ENCODE data around the gene TELO2.

The TELO2 gene

DNA sequence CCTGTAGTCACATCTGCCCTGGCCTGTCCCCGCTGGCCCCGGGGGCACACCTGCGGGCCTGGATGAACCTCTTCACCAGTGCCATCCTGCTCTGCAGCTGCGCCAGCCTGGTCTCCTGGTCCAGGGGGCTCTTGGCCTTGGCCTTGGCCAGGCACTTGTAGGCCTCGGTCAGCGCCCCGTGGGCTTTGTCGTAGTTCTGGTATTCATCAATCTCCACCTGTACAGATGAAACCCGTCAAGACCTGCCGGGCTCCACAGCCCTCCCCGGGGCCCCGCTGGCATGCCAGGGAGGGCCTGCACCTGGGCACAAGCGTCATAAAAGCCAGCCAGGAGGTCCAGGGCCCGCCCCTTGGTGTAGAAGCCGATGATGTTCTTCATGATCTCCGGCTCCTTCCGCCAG is 26.7 kb downstream of the TELO2 start:
- DNase-seq (ENCODE audit: low read depth) = no peak

DNA sequence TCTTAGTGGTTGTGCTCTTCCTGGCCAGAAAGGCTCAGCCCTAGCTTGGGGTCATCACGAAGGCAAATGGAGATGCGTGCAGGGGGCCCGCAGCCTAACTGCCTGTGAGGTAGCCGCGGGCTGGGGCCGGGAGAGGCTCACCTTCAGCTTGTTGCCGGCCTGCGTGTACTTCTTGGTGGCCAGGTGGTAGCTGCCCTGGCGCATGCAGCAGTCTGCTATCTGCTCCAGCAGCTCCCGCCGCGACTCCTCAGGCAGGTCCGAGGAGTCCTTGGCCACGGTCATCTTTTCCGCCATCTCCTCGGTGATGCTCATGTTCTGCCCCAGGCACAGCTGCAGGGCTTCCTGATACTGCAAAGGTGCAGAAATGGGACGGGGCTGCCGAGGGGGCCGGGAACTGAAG is 27.3 kb downstream of the TELO2 start:
- DNase-seq (ENCODE audit: low read depth) = no peak

DNA sequence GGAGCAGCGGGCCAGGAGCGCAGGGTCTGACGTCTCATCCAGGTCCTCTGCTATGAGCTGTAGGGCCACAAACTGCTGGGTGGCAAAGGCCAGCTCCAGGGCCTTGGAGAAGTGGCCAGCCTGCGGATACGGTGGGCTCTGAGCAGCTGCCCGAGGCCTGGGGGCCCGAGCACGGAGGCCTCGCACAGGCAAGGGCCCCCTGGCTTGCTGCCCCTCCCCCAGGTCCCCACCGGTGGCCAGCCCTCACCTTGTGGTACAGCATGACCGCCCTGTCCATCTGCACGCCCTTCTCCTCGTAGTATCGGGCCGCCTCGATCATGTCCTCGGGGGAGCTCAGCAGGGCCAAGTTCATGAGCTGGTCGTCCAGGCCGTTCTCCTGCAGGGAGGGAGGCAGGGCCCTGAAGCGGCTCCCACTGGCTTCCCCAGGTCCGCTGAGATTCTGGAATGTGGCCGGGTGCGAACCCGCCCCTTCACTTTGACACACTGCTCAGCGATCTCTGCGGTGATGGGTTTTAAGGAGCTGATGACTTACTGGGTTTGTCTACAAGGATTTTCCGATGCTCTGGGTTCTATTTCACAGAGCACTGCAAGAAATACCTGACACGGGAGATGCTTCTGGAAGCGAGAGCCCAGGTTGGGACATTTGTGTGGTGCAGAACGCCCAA is 30.6 kb downstream of the TELO2 start:
- DNase-seq (ENCODE audit: low read depth) = no peak

DNA sequence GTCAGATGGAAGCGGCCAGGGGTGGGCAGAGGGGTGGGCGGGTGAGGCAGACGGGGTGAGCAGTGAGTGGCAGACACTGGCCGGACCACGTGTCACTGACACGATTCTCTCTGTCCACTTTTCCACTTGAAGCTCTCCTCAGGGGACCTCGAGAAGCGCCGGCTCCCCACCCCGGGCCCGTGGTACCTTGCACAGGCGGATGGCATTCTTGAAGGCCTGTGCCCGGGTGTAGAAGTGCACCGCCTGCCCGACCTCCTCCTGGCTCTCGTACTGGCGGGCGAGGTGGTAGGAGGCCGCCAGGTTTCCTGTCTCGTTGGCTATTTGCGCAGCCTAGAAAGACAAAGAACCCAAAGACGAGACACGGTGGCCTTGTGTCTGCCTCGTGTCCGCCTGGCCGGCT is 31.2 kb downstream of the TELO2 start:
- no peak for DNase-seq (ENCODE audit: low read depth)

DNA sequence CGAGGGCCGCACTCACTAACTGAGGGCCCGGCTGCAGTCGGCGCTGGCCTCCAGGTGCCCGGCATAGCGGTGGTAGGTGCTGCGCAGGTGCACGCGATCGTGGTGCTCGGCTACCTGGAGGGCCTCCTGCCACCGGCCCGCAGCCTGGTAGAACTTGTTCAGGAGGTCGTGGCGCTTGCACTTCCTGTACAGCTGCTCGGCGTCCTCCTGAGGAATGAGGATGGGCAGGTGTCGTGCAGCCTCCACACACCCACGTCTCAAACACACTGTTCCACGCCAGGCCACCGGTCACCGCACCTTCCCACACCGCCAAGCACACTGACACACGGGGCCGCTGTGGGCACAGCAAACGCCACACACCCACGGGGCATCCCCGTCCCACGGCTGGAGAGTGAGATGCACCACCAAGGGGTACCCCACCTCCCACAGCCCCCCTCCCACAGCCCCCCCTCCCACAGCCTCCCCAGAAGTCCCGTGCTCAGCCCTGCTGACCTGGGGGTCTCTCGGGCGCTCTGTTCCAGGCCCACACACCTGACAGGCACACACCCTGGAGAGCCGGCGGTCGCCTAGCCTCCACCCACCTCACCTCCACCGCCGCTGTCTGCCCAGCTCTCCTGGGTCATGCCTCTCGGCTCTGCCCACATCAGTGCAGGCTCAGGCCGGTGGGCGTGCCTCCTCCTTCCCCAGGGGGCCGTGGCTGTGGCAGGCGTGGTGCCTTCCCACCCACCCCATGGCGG is 32.9 kb downstream of the TELO2 start:
- DNase-seq (ENCODE audit: low read depth) = no peak

DNA sequence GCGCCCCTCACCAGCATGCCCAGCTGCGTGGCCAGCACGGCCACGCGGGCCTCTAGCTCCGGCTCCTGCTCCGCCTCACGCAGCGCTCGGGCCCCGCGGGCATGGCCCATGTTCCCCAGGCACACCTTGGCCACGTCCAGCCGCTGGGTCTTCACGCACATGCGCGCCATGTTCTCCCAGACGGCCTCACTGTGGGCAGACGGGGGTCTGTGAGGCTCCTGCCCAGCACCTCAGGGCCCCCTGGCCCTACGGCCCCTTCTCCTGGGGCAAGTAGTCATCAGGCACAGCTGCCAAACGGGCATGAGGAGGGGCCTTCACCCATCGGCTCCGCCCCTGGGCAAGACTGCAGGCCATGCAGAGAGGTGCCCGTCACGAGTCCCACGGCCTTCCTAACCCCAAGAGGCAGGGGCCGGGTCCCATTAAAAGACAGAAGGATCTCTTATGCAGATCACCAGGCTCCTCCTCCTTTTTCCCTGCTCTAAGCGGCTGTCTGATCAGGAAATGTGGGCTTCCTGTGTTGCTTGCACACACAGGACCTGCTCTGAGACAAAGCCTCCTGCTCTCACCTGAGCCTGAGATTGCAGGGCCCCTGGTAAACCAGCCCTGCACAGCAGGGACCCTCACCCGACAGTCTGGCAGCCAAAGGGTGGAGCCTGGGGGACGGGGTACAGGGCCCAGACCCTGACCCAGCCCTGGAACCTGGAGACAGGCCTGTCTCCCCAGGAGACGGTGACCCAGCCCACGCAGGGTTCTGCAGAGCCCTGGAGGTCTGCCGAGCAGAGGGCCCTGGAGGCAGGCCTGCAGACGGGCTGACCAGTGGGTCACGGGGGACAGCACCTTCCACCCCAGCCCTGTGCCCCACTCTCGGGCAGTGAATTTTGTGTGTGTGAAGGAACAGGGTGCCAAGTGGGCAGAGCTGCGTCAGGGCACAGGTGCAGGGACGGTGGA is 33.7 kb downstream of the TELO2 start:
- no peak for DNase-seq (ENCODE audit: low read depth)

DNA sequence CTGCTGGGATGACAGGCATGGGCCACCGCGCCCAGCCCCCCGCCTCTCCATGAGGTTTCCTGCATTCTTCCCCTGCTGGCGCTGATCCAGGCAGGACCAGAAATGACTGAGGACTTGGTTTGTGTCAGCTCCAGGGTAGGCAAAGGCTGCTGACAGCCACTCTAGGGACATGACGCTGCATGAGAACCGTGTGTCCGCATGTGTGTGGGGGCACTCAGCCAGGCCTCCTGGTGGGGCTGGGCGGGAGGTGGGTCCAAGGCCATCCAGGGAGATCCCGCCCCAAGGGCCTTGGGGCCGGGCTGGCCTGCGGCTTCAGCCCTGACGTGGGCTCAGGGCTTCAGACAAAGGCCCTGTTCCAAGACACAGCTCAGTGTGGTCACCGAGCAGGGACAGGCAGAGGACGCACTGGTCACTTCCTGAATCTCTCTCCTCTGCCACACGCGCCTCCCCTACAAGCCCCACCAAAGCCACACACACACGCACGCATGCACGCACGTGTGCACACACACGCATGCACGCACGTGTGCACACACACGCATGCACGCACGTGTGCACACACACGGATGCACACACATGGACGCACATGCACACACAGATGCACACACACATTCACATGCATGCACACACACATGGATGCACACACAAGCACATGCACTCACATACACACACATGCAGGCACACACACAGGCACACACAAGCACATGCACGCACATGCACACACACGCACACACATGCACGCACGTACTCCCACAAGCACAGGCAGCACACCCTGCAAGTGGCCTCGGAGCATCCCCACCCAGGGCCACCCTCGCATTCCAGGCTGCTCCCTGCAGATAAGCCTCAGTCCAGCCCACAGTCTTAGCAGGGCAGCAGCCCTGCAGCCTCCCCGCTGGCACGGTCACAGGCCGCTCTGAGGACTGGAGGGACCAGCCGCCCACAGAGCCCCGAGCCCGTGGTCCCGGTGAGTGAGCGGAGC is 35.0 kb downstream of the TELO2 start:
- no peak for DNase-seq (ENCODE audit: low read depth)

DNA sequence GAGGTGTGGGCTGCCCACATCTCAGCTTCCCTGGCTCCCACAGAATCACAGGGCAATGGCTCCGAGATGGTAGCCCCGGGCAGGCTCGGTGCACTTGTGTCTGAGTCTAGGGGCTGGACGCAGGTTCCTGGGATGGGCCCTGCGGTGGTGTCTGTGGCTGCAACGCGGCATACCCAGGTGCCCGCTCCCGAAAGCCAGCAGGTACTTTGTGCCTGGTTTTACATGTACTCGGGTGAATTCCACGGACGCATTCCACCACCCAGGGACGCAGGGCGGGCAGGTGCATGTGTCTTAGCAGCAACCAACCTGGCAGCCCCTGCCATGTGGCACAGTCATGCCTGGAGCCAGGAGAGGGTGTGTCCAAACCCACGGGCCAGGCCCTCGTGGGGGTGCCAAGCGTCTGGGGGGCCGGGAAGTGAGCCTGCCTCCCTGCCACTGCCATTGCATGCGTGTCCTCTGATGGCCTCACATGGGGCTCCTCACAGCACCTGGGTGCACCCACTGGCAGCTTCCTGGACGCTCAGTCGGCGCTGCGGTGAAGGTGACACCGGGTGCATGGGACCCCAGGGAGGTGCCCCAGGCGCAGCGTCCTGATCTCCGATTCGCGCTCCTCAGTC is 35.9 kb downstream of the TELO2 start:
- no peak for DNase-seq (ENCODE audit: low read depth)

DNA sequence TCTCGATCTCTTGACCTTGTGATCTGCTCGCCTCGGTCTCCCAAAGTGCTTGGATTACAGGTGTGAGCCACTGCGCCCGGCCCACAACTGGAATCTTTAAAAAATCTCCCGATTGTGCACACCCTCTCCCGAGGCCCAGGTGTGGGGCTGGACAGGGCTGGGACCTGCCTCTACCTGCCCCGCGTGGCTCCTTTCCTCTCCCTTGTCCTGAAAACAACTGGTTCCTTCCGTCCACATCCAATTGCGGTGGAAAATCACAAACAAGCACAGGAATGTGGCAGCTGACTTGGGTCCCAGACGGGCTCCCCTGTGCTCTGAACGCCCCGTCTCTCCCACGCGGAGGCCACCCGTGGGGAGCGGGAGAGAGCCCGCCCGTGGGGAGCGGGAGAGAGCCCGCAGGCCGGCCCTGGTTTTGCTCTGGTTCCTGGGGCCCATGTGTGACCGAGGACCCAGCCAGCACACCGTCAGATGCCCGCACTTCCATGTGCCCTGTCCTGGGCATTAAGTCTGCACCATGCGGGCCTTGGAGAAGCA is 37.3 kb downstream of the TELO2 start:
- no peak for DNase-seq (ENCODE audit: low read depth)

DNA sequence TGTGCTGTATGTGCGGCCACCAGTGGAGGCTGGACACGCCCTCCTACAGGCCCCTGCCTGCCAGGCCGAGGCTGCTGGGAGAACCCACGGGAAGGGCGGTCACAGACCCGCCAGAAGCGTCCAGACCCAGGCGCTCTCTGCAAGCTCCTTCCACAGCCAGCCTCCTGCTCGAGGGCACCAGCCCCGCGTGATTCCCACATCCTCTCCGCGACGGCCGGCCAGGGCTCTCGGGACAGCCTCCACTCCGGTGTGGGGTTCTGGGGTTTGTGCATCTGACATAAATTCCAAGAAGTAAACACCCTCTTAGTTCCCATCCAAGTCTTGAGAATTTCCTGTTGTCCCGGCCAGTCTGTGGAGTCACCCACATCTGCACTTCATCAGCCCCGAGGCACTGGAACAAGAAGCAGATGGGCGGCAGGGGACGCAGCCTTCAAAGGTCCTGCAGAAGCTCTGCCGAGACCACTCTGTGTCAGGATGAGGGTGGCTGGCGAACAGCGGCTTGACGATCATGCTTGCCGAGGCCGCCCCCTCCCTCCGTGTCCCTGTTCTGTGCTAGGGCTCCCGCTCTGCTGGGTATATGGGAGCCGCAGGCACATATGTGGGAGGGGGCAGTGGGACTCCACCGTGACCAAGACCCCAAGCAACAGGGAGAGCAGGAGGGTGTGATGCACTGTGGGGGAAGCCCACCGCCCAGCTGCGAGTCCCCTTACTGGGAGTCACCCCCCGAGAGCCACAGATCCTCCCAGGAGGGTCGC is 37.9 kb downstream of the TELO2 start:
- no peak for DNase-seq (ENCODE audit: low read depth)

DNA sequence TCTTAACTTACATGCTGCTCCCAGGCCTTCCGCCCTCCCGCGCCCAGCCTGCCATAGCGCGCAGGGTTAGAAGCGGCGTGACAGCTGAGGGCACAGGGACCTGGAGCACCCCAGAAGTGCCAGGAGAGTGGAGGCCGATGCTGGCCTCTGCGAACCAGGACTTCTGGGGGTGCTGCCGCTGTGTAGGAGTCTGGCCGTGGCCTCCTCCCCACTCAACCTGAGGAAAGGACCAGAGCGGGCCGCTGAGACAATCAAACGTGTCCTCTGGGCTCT is 38.4 kb downstream of the TELO2 start:
- no peak for DNase-seq (ENCODE audit: low read depth)

DNA sequence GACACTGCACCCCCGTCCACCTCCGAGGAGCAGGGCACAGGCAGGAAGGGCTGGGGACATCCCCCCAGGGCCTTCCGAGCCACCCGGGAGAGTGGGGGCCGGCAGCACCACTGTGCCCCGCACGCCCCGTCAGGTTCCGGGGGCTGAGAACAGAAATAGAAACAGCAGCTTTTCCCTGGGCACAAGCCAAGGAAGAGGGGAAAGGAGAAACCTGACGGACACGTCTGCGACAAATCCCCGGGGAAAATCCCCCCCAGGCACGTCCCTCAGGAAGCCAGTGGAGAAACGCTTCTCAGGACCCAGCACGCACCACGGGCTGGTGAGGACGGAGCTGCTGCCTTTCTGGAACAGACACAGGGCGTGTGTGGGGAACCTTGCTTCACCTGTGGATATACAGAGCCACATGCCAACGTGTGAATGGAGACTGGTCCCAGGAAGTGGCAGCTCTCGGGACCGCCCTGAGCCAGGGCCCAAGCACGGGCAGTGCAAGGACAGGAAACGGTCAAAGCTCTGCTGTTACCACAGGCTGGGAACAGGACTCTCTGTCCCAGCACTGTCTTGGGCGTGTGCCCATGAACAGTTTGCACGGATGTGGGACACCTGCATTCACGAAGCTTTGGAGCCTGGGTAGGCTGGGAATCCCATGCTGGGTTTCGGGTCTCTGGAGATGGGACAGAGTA is 39.1 kb downstream of the TELO2 start:
- DNase-seq (ENCODE audit: low read depth) = no peak

DNA sequence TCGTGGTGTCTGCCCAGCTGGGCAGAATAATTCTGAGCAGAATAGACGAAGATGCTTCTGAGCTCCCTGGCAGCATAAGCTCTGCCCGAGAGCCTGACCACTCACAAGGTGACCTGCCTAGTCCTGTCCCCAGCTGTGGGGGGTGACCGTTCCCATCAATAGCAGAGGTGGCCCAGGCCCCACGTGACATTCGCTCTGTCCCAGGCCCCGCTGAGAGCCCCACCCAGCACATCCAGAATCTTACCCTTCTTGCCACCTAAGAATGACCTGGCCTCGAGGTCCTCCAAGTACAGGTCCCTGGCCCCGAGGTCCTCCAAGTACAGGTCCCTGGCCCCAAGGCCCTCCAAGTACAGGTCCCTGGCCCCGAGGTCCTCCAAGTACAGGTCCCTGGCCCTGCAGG is 39.6 kb downstream of the TELO2 start:
- no peak for DNase-seq (ENCODE audit: low read depth)

DNA sequence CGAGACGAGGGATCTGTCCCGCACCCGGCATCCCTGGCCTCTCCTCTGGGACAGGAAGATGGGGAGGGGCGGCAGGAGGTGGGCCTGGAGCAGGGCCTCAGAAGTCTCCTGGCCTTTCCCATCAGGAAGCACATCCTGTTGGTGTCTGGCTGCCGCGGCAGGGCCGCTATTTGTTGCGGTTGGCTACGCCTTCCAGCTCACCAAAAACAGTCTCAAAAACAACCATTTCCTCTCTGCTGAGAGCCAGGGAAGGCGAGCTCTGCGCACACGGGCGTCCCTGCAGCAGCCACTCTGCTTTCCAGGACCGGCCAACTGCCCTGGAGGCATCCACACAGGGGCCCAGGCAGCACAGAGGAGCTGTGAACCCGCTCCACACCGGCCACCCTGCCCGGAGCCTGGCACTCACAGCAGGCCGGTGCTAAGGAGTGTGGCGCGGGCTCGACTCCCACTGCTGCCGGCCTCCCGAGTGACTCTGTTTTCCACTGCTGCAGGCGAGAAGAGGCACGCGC is 40.3 kb downstream of the TELO2 start, which contains the start of gene TMEM204:
TMEM204 (plus strand) TSS at position 224 of the 509 bp plus-strand sequence. CDS start 610 bp downstream, outside the sequence.
- DNase-seq (ENCODE audit: low read depth) = no peak

DNA sequence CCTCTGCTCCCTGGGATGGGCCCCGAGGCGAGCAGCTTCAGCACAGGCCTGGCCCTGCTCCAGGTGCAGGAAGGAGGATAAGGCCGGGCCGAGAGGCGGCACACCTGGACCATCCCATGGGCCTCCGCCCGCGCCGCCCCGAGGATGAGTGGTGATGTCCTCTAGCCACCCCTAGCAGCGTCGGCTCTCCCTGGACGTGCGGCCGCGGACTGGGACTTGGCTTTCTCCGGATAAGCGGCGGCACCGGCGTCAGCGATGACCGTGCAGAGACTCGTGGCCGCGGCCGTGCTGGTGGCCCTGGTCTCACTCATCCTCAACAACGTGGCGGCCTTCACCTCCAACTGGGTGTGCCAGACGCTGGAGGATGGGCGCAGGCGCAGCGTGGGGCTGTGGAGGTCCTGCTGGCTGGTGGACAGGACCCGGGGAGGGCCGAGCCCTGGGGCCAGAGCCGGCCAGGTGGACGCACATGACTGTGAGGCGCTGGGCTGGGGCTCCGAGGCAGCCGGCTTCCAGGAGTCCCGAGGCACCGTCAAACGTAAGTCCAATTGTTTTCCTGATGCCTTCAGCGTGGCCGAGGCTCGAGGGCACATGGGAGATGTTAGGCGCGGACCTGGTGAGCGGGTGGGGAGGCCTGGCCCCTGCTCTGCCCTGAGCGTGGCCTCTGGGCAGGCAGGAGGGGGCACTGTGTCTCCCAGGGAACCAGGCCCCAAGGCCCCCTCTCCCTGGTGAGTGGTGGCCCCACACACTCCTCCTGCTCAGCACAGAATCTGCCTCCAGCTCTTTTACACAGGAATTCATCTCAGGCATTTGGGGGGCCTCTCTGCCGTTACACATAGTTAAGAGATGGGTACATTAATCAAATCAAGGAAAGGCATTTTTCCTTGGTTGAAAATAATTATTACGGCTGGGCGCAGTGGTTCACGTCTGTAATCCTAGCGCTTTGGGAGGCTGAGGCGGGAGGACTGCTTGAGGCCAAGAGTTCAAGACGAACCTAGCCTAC is 41.2 kb downstream of the TELO2 start:
- DNase-seq (ENCODE audit: low read depth) = no peak

DNA sequence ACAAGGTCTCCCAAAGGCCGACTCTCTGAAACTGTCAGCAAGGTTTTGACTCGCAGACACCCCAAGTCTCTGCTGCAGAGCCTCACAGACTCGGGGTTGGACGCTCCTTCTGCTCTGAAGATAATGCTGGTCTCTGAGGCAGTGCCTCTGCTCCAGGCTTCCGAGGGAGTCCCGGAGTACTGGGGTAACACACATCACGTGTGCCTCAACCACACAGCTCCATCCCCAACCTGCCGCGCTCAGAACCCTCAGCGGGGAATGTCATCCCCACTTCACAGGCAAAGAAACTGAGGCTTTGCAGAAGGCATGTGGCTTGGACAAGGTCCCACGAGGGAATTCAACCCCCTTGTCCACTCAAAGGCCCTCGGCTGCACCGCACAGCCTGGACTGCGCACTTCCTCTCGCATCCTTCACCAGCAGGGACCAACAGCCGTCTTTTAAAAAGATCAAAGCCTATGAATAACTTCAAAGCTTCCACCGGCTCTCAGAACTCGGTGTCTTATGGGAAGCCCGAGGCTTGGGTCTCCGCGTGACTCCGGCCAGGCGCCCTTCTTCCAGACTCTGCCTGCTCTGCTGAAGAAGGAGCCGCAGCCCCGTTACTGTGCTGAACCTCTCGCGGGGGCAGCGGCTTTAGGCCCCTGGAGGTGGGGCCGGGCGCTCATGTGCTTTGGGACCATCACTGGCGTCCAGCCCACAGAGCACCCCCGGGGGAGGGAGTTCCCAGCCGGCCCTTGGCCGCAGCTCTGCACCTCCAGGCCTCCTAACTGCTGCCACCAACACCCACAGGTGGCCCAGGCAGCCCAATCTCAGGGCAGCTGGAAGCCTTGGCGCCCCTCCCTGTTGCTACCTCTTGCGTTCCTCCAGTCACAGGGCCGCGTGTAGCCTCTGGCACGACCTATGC is 42.5 kb downstream of the TELO2 start:
- DNase-seq (ENCODE audit: low read depth) = no peak

DNA sequence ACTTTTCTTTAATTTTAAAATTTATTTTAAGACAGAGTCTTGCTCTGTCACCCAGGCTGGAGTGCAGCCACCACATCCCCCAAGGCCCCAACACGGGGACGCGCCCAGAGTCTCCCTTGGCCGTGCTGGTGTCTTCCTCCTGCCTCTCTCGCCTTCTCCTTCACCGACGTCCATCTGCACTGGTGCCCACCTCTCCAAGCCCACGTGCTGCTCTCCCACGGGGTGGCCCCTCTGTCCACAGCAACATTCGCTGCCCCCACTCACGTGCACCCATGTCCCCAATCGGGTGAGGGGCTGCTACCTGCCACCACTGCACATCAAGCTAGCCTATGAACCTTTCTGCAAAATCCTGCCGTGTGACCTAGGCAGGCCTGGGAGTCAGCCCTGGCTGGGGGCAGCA is 43.4 kb downstream of the TELO2 start:
- no peak for DNase-seq (ENCODE audit: low read depth)
